BE2C (cell line): ENCODE data around the gene WFDC1.
"Not testable (repeated sequence)": the region's sequence is repeated elsewhere in the genome, so short reads cannot be mapped to it uniquely, and the experiment has no call there.

Source experiments
- DNase-seq: peaks from one replicate; pipeline ENCODE4 v3.0.0-alpha.2; 2020
- H3K27me3 ChIP-seq: fragments of 250-450 bp; sonication (Bioruptor Pico); 2 replicates; pipeline ENCODE4 v1.5.1; 2020; ENCODE audit warnings: mild to moderate bottlenecking
- H3K36me3 ChIP-seq: fragments of 250-450 bp; sonication (Bioruptor Pico); 2 replicates; pipeline ENCODE4 v1.5.1; 2020; ENCODE audit warnings: mild to moderate bottlenecking
- H3K4me1 ChIP-seq: fragments of 250-450 bp; sonication (Bioruptor Pico); 2 replicates; pipeline ENCODE4 v1.5.1; 2020
- H3K4me3 ChIP-seq: 2 replicates; pipeline ENCODE4 v1.5.1; 2011; ENCODE audit warnings: low read depth, low read length
- H3K9me3 ChIP-seq: fragments of 250-450 bp; sonication (Bioruptor Pico); 2 replicates; pipeline ENCODE4 v1.5.1; 2020
- CTCF ChIP-seq: IDR thresholded peaks from 2 replicates; pipeline ENCODE4 v1.5.1; 2012; ENCODE audit warnings: mild to moderate bottlenecking, low read depth, low read length

WFDC1 gene

GRCh38 chr16:84341528-84342295 lies 47.0 kb downstream of the WFDC1 start:
- Histone ChIP-seq H3K9me3 (no peaks in the 10 kb centered on the region), H3K4me1 (no peaks in the 10 kb centered on the region), H3K4me3 (no peak overlapping the region), H3K36me3 (no peaks in the 10 kb centered on the region), H3K27me3 (peaks cover 18% of the 10 kb centered on the region)
- no peak for DNase-seq
- no peak for TF ChIP-seq CTCF

DNA sequence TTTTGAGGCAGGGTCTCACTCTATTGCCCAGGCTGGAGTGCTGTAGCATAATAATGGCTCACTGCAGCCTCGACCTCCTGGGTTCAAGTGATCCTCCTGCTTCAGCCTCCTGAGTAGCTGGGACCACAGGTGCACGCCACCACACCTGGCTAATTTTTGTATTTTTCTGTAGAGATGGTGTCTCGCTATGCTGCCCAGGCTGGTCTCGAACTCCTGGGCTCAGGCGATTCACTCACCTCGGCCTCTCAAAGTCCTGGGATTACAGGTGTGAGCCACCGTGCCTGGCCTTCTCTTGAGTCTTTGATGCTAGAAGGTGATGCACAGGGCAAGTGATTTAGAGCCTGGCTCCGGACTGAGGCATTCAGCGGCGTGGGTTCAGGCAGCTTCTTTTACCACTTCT lies 49.1 kb downstream of the WFDC1 start:
- not testable (repeated sequence) for DNase-seq, H3K4me1 ChIP-seq
- peaks cover 22% of the 10 kb centered on the region for H3K27me3 ChIP-seq

GRCh38 chr16:84344781-84345180 lies 50.1 kb downstream of the WFDC1 start:
- no peak for TF ChIP-seq CTCF
- Histone ChIP-seq H3K4me1 (no peaks in the 10 kb centered on the region), H3K4me3 (no peak overlapping the region), H3K9me3 (no peaks in the 10 kb centered on the region), H3K27me3 (peaks cover 30% of the 10 kb centered on the region), H3K36me3 (no peaks in the 10 kb centered on the region)
- DNase-seq = no peak

More for the DNA sequence above, 49.1 kb downstream of the WFDC1 start:
- H3K9me3 ChIP-seq, H3K4me3 ChIP-seq, H3K36me3 ChIP-seq: not testable (repeated sequence)

- no peak for TF ChIP-seq CTCF
- no peak overlapping the region for H3K4me3 ChIP-seq
- H3K27me3 ChIP-seq = peaks cover 34% of the 10 kb centered on the region
- H3K9me3 ChIP-seq = no peaks in the 10 kb centered on the region
- no peaks in the 10 kb centered on the region for H3K36me3 ChIP-seq
- H3K4me1 ChIP-seq = no peaks in the 10 kb centered on the region
- no peak for DNase-seq
Measured at GRCh38 chr16:84347161-84347560, 52.5 kb downstream of the WFDC1 start.

DNA sequence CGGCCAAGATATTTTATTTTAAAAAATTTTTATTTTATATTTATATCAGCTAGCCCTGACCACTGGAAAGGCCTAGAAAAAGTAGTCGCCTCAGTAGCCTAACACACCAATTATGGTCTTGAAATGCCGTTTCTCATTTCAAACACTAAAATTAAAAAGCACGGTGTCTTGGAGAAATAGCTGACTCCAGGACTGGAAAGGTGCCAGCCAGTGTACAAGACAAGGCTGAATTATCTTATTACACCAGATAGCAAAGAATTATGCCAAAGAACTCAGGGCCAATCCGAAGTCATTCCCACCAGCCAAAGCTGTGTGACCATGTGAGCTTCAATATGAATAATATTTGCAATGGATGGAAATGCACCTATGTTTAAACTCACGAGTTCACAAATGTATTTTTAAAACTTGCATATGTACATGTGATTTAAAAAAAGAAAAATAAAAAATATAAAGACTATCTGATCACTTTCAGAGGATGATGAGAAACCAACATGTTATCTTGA lies 53.8 kb downstream of the WFDC1 start:
- peaks cover 37% of the 10 kb centered on the region for H3K27me3 ChIP-seq
- H3K4me3 ChIP-seq = no peak overlapping the region
- DNase-seq = no peak
- no peaks in the 10 kb centered on the region for H3K9me3 ChIP-seq
- no peaks in the 10 kb centered on the region for H3K4me1 ChIP-seq
- no peaks in the 10 kb centered on the region for H3K36me3 ChIP-seq
- no peak for TF ChIP-seq CTCF

DNA sequence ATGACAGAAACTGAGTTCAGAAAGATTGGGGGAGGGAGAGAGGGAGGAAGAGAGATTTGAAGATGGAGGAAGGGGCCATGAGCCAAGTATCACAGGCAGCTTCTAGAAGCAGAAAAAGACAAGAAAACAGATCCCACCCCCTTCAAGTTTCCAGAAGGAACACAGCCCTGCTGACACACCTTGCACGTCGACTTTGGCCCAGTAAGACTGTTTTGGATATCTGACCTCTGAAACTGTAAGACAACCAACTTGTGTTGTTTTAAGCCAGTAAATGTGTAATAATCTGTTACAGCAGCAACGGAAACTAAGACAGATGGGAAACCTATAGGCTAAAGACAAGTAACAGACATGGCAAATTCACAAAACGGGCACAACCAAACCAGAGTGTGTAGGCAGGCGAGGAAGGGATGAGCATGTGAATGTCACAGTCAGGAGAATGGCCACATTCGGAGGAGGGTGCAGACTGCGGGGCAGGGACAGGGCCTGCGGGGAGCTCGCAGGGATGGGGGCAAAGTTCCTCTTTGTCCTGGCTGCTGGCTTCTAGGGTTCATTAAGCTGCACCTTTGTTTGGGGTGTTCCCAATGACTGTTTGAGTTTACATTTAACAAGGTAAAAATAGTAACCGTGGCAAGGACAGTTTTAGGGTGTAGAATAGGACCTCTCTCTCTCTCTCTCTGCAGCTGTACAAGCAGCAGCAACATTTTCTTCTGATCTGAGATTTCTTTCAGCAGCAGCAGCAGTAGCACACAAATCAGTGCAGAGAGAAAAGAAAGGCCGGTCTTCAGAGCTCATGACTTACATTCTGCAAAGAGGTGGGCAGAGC lies 55.4 kb downstream of the WFDC1 start:
- no peaks in the 10 kb centered on the region for H3K4me1 ChIP-seq
- peaks cover 33% of the 10 kb centered on the region for H3K27me3 ChIP-seq
- TF ChIP-seq CTCF = no peak
- no peak for DNase-seq
- H3K36me3 ChIP-seq = no peaks in the 10 kb centered on the region
- no peaks in the 10 kb centered on the region for H3K9me3 ChIP-seq
- no peak overlapping the region for H3K4me3 ChIP-seq
